ENCODE measurements around the gene AADAC.

DNA sequence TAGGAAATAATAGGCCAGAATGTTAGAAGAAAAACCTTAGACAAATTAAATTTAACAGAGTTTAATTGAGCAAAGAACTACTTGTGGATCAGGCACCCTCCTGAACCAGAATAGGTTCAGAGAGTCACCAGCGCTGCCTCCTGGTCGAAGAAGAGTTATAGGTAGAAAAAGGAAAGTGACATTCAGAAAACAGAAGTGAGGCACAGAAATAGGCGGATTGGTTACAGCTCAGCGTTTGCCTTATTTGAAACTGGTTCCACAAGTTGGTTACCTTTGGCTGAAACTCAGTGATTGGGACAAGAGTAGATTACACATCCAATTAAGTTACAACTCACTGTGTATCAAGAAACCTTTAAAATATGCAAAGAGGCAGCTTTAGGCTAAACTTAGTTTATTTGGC is 4.4 kb downstream of the AADAC start:
- TF ChIP-seq, protein P1, sequence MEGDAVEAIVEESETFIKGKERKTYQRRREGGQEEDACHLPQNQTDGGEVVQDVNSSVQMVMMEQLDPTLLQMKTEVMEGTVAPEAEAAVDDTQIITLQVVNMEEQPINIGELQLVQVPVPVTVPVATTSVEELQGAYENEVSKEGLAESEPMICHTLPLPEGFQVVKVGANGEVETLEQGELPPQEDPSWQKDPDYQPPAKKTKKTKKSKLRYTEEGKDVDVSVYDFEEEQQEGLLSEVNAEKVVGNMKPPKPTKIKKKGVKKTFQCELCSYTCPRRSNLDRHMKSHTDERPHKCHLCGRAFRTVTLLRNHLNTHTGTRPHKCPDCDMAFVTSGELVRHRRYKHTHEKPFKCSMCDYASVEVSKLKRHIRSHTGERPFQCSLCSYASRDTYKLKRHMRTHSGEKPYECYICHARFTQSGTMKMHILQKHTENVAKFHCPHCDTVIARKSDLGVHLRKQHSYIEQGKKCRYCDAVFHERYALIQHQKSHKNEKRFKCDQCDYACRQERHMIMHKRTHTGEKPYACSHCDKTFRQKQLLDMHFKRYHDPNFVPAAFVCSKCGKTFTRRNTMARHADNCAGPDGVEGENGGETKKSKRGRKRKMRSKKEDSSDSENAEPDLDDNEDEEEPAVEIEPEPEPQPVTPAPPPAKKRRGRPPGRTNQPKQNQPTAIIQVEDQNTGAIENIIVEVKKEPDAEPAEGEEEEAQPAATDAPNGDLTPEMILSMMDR (IDR thresholded peaks at IDR 0.05): peak in 2 of 6 experiments; percentile 9 to 32
- TF ChIP-seq POLR2A (IDR thresholded peaks at IDR 0.05): no peak
